ENCODE results near the gene OXGR1. TPM values are rescaled to one million over a fixed set of nuclear protein-coding genes. Genes with fewer than 3 reads are reported as not detected.

OXGR1 gene
- total RNA-seq, 1 experiment from 2014 or later, result not detected

GRCh38 chr13:97017322-97017721 is 23.0 kb upstream of the OXGR1 start:
- Histone ChIP-seq H3K4me1 (ENCODE audit: insufficient read depth, low read length) (no peaks in the 10 kb centered on the region), H3K9me3 (ENCODE audit: control insufficient read depth, low read depth, low read length) (no peaks in the 10 kb centered on the region), H4K5ac (ENCODE audit: insufficient read length, low read depth, low read length) (no peak overlapping the region), H3K23me2 (ENCODE audit: insufficient read length, low read depth, low read length, poor library complexity, severe bottlenecking) (no peaks in the 10 kb centered on the region), H4K8ac (replicated peaks; ENCODE audit: insufficient read length, low read depth, low read length) (no peak overlapping the region), H4K91ac (ENCODE audit: insufficient read length, low read depth, low read length) (no peak overlapping the region), H3K23ac (ENCODE audit: insufficient read length, low read depth, low read length) (no peak overlapping the region), H3K14ac (ENCODE audit: insufficient read depth, low read length) (no peak overlapping the region), H2BK15ac (ENCODE audit: low read depth, low read length) (no peak overlapping the region), H2BK5ac (ENCODE audit: insufficient read length, low read length) (no peak overlapping the region), H4K20me1 (ENCODE audit: control insufficient read depth, insufficient read depth, insufficient read length) (no peaks in the 10 kb centered on the region), H2BK120ac (ENCODE audit: low read depth, low read length, poor library complexity, severe bottlenecking) (no peak overlapping the region), H3K4ac (ENCODE audit: low read depth, low read length) (no peak overlapping the region), H3K79me1 (ENCODE audit: insufficient read depth, low read depth, low read length, poor library complexity, severe bottlenecking) (no peaks in the 10 kb centered on the region), H2AFZ (ENCODE audit: low read length) (no peak overlapping the region), H2BK20ac (ENCODE audit: low read depth, low read length, poor library complexity, severe bottlenecking) (no peak overlapping the region), H3K27ac (ENCODE audit: insufficient read length, low read depth, low read length) (no peak overlapping the region), H3K56ac (ENCODE audit: insufficient read length, low read depth, low read length) (no peak overlapping the region), H3K9ac (ENCODE audit: extremely low read depth, insufficient read length, low read length) (no peak overlapping the region), H3K4me2 (ENCODE audit: insufficient read depth, insufficient read length, low read length) (no peak overlapping the region), H3K79me2 (ENCODE audit: insufficient read depth, low read length) (no peaks in the 10 kb centered on the region), H3K27me3 (ENCODE audit: insufficient read depth, low read length) (no peaks in the 10 kb centered on the region), H2BK12ac (ENCODE audit: insufficient read length, low read depth, low read length) (no peak overlapping the region), H3K18ac (ENCODE audit: insufficient read length, low read depth, low read length) (no peak overlapping the region), H3T11ph (ENCODE audit: low read length) (no peak overlapping the region), H2AK5ac (ENCODE audit: insufficient read length, low read length) (no peak overlapping the region)
- peaks cover 52% of the 10 kb centered on the region for H3K27me3 Mint-ChIP-seq (ENCODE audit: low read depth)
- no peaks in the 10 kb centered on the region for H3K9me3 Mint-ChIP-seq
- no peaks in the 10 kb centered on the region for H3K36me3 Mint-ChIP-seq (ENCODE audit: insufficient read depth in 1 of 3, low read depth in 3 of 3)
- peaks cover 4 to 7% of the 10 kb centered on the region in 2 experiments for H3K4me1 Mint-ChIP-seq
- H3K27ac Mint-ChIP-seq, result no peak overlapping the region
- no peak overlapping the region for H3K4me3 Mint-ChIP-seq
- DNase-seq, result no peak
- TF ChIP-seq CTCF (conservative IDR thresholded peaks at IDR 0.05), result no peak

Measured in H9 (cell line).